ENCODE measurements around the gene UVSSA. TPM values are rescaled to one million over a fixed set of nuclear protein-coding genes. Genes with fewer than 3 reads are reported as not detected.

UVSSA gene
- polyA plus RNA-seq, 1 donor from 2014 or later = 13.3 TPM

- H2AFZ ChIP-seq (ENCODE audit: low read depth, low read length) = no peak overlapping the region
- H4K20me1 ChIP-seq (ENCODE audit: insufficient read depth) = no peaks in the 10 kb centered on the region
Observed at GRCh38 chr4:1417522-1418390, 70.7 kb downstream of the UVSSA start.

More at GRCh38 chr4:1417522-1418390, 70.7 kb downstream of the UVSSA start:
- no peaks in the 10 kb centered on the region for H3K36me3 ChIP-seq (ENCODE audit: insufficient read depth, low read length)
- H3K9me2 ChIP-seq (ENCODE audit: insufficient read depth, low read length) = no peaks in the 10 kb centered on the region
- H3K4me2 ChIP-seq (ENCODE audit: low read length) = no peak overlapping the region
- H3K4me3 ChIP-seq (ENCODE audit: low read length) = no peak overlapping the region
- no peak overlapping the region for H3K9ac ChIP-seq (ENCODE audit: low read length)
- no peaks in the 10 kb centered on the region for H3K9me3 ChIP-seq (ENCODE audit: low read length)
- TF ChIP-seq EP300 (conservative IDR thresholded peaks at IDR 0.05; ENCODE audit: poor library complexity, severe bottlenecking) = no peak
- TF ChIP-seq SMC3 (conservative IDR thresholded peaks at IDR 0.05; ENCODE audit: poor library complexity) = no peak
- TF ChIP-seq CTCF (IDR thresholded peaks at IDR 0.05; ENCODE audit: poor library complexity, severe bottlenecking) = no peak
- no peak for TF ChIP-seq POLR2AphosphoS5 (IDR thresholded peaks at IDR 0.05)
- TF ChIP-seq REST (IDR thresholded peaks at IDR 0.05; ENCODE audit: borderline replicate concordance) = no peak
- no peak for TF ChIP-seq MXI1 (conservative IDR thresholded peaks at IDR 0.05; ENCODE audit: poor library complexity, severe bottlenecking)
- no peak for TF ChIP-seq TAF1 (IDR thresholded peaks at IDR 0.05; ENCODE audit: low read depth)
- no peak for TF ChIP-seq EZH2 (IDR thresholded peaks at IDR 0.05; ENCODE audit: borderline replicate concordance, insufficient read depth, low read length, poor library complexity, severe bottlenecking)
- no peak for TF ChIP-seq RAD21 (conservative IDR thresholded peaks at IDR 0.05)
- no peak overlapping the region for H3K27ac ChIP-seq (ENCODE audit: low read length)
- no peaks in the 10 kb centered on the region for H3K79me2 ChIP-seq (replicated peaks; ENCODE audit: insufficient read depth, low read length)
- peaks cover 25% of the 10 kb centered on the region for H3K27me3 ChIP-seq (ENCODE audit: insufficient read depth, low read depth, low read length)
- H3F3A ChIP-seq (ENCODE audit: insufficient read depth, low read length, poor library complexity, severe bottlenecking) = no peaks in the 10 kb centered on the region

All from neural cell (in vitro differentiated cells).